ENCODE data around the gene KAZN.

DNA sequence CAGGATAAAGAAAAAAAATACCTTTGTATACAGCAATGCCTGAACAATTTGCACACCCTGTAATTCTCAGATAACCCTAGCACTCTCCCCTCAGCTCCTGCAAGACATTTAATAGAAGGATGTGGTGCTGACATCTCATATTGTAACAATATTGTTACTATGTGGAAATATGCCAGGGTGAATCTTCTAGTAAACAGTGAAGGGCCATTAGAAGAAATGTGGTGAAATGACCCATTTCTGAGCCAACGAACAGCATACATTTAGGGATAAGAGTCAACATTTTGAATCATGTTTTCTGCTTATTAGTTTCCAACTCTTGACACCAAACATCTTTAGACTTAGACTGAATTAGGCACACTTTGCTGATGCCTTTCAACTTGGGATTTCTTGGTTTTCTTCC lies 188.2 kb downstream of the KAZN start:
- TF ChIP-seq, protein P1, sequence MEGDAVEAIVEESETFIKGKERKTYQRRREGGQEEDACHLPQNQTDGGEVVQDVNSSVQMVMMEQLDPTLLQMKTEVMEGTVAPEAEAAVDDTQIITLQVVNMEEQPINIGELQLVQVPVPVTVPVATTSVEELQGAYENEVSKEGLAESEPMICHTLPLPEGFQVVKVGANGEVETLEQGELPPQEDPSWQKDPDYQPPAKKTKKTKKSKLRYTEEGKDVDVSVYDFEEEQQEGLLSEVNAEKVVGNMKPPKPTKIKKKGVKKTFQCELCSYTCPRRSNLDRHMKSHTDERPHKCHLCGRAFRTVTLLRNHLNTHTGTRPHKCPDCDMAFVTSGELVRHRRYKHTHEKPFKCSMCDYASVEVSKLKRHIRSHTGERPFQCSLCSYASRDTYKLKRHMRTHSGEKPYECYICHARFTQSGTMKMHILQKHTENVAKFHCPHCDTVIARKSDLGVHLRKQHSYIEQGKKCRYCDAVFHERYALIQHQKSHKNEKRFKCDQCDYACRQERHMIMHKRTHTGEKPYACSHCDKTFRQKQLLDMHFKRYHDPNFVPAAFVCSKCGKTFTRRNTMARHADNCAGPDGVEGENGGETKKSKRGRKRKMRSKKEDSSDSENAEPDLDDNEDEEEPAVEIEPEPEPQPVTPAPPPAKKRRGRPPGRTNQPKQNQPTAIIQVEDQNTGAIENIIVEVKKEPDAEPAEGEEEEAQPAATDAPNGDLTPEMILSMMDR (IDR thresholded peaks at IDR 0.05; ENCODE audit: low read depth, low read length, poor library complexity, severe bottlenecking), result no peak
- no peak for TF ChIP-seq EZH2phosphoT487 (IDR thresholded peaks at IDR 0.05; ENCODE audit: borderline replicate concordance, low read length)
